PFSK-1 (cell line): ENCODE measurements around the gene GPR107.

ENCODE experiments used
- FOXP2 ChIP-seq: optimal IDR thresholded peaks from 2 replicates; pipeline ENCODE3; 2011; ENCODE audit warnings: borderline replicate concordance, control low read depth, inconsistent platforms; ENCODE audit not compliant: insufficient read depth; ENCODE audit errors: extremely low read length, extremely low read depth
- POLR2AphosphoS5 ChIP-seq: IDR thresholded peaks from 2 replicates; pipeline ENCODE4 v1.6.1; 2012; ENCODE audit warnings: low read depth, mild to moderate bottlenecking, control low read depth, low read length, moderate library complexity
- SIN3A ChIP-seq: IDR thresholded peaks from 2 replicates; pipeline ENCODE4 v1.6.1; 2012; ENCODE audit warnings: mild to moderate bottlenecking, low read length, moderate library complexity, borderline replicate concordance; ENCODE audit not compliant: insufficient read depth
- TAF1 ChIP-seq: IDR thresholded peaks from 2 replicates; pipeline ENCODE4 v1.6.1; 2012; ENCODE audit warnings: low read length, control low read depth, borderline replicate concordance; ENCODE audit not compliant: insufficient read depth
- TF ChIP-seq, protein P1 (sequence below), 2 experiments: IDR thresholded peaks; 2 replicates each; pipeline versions ENCODE4 v1.6.1 to v1.8.0; 2011 to 2012; ENCODE audit warnings: low read depth in 2 of 2, low read length in 2 of 2, control low read depth in 1 of 2, inconsistent platforms in 1 of 2, mild to moderate bottlenecking in 1 of 2, moderate library complexity in 1 of 2; ENCODE audit not compliant: insufficient read depth in 1 of 2

The GPR107 gene

DNA sequence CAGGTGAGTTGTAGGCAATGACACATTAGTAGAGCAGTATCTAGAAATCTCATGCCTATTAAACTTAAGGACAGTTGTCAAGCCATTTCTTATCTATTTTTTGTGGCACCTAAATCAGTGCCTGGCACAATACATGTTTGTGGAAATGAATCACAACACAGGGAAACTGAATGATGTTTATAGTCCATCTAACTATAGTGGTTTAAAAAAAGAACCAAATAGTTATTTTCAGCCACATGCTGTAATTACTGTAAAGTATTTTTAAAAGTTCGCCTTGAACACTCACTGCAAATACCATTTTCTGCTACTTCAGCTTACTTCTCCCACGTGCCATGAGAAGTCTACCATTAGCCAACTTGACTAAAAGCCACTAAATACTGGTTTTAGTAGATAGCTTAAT, 32.6 kb upstream of the GPR107 start:
- TF ChIP-seq TAF1 (no peak), FOXP2 (no peak), POLR2AphosphoS5 (no peak), SIN3A (no peak)
- TF ChIP-seq, protein P1, sequence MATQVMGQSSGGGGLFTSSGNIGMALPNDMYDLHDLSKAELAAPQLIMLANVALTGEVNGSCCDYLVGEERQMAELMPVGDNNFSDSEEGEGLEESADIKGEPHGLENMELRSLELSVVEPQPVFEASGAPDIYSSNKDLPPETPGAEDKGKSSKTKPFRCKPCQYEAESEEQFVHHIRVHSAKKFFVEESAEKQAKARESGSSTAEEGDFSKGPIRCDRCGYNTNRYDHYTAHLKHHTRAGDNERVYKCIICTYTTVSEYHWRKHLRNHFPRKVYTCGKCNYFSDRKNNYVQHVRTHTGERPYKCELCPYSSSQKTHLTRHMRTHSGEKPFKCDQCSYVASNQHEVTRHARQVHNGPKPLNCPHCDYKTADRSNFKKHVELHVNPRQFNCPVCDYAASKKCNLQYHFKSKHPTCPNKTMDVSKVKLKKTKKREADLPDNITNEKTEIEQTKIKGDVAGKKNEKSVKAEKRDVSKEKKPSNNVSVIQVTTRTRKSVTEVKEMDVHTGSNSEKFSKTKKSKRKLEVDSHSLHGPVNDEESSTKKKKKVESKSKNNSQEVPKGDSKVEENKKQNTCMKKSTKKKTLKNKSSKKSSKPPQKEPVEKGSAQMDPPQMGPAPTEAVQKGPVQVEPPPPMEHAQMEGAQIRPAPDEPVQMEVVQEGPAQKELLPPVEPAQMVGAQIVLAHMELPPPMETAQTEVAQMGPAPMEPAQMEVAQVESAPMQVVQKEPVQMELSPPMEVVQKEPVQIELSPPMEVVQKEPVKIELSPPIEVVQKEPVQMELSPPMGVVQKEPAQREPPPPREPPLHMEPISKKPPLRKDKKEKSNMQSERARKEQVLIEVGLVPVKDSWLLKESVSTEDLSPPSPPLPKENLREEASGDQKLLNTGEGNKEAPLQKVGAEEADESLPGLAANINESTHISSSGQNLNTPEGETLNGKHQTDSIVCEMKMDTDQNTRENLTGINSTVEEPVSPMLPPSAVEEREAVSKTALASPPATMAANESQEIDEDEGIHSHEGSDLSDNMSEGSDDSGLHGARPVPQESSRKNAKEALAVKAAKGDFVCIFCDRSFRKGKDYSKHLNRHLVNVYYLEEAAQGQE (IDR thresholded peaks at IDR 0.05; ENCODE audit: insufficient read depth in 1 of 2, low read depth in 2 of 2, low read length in 2 of 2) = no peak

DNA sequence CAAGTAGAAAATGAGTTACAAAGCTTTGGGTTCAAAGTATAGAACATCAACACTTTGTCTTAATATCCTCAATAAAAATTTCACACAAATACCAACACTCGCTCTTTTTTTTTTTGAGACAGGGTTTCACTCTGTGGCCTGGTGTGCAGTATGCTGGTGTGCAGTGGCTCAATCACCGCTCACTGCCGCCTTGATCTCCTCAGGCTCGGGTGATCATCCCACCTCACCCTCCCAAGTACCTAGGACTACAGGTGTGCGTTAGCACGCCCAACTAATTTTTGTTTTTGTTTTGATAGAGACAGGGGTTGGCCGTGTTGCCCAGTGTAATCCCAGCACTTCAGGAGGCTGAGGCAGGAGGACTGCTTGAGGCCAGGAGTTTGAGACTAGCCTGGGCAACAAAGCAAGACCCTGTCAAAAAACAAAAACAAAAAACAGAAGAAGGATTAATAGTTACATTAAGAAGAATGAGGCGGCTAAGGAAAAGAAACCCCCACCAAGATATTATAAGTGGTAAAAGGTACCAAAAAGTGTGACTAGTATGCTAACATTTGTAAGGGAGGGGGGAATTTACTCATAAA, 31.1 kb upstream of the GPR107 start:
- TF ChIP-seq POLR2AphosphoS5 = no peak
- TF ChIP-seq, protein P1 (IDR thresholded peaks at IDR 0.05; ENCODE audit: insufficient read depth in 1 of 2, low read depth in 2 of 2, low read length in 2 of 2) = no peak
- no peak for TF ChIP-seq FOXP2
- TF ChIP-seq TAF1 = no peak
- no peak for TF ChIP-seq SIN3A

GRCh38 chr9:130023144-130023787, 30.4 kb upstream of the GPR107 start:
- TF ChIP-seq TAF1 = no peak
- TF ChIP-seq SIN3A = no peak
- TF ChIP-seq POLR2AphosphoS5 = no peak
- TF ChIP-seq, protein P1 (IDR thresholded peaks at IDR 0.05; ENCODE audit: insufficient read depth in 1 of 2, low read depth in 2 of 2, low read length in 2 of 2) = no peak
- no peak for TF ChIP-seq FOXP2

DNA sequence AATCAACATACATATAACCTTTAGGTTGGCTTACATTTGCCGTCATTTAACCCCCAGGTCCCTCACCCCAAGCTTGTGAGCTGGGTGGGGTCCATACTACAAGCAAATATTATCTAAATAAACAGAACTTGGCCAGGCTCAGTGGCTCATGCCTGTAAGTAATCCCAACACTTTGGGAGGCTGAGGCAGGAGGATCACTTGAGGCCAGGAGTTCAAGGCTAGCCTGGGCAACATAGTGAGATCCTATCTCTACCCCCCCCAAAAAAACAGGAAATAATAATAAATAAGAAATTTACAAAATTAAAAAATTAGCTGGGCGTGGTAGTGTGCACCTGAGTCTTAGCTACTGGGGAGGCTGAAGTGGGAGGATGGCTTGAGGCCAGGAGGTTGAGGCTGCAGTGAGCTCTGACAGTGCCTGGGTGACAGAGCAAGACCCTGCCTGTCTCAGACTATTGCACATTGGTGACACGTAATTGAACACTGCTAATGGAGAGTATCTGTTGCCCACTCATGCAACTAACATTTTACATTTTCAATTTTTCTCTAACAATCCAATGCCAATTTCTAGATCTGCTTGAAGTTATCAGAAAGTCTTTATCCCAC, 29.6 kb upstream of the GPR107 start:
- TF ChIP-seq, protein P1 (IDR thresholded peaks at IDR 0.05; ENCODE audit: insufficient read depth in 1 of 2, low read depth in 2 of 2, low read length in 2 of 2) = no peak
- TF ChIP-seq POLR2AphosphoS5 (no peak), TAF1 (no peak), FOXP2 (no peak), SIN3A (no peak)

DNA sequence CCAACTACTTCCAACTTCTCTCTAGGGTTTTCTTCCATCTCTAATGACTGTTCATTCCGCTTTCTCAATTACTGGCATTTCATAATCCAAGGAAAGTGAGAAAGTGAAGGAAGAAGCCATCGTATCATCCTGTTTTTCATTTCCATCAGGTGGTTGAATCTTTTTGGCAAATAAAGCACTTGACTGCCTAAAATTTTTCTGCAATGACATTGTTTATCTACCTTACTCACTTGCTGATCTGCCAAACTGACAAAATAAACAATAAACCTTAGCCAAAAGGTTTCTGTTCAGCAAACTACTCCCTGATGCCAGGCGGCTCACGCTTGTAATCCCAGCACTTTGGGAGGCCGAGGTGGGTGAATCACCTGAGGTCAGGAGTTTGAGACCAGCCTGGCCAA, 29.1 kb upstream of the GPR107 start:
- TF ChIP-seq, protein P1 (IDR thresholded peaks at IDR 0.05; ENCODE audit: insufficient read depth in 1 of 2, low read depth in 2 of 2, low read length in 2 of 2) = no peak
- TF ChIP-seq POLR2AphosphoS5 (no peak), FOXP2 (no peak), TAF1 (no peak), SIN3A (no peak)
